ENCODE data around the gene XXYLT1. TPM values are rescaled to one million over a fixed set of nuclear protein-coding genes. Genes with fewer than 3 reads are reported as not detected.

The XXYLT1 gene
- total RNA-seq, 1 donor from 2014 or later, result 42.9 TPM

GRCh38 chr3:195059471-195060216 lies 211.3 kb downstream of the XXYLT1 start:
- Mint-ChIP-seq H3K27me3 (ENCODE audit: low read depth) (no peaks in the 10 kb centered on the region), H3K4me3 (no peak overlapping the region), H3K4me1 (peaks cover 9% of the 10 kb centered on the region), H3K9me3 (no peaks in the 10 kb centered on the region), H3K36me3 (peaks cover under 1% of the 10 kb centered on the region), H3K27ac (no peak overlapping the region)
- no peak for TF ChIP-seq CTCF (IDR thresholded peaks at IDR 0.05; ENCODE audit: unreplicated experiment)
- DNase-seq (ENCODE audit: low spot score in 2 of 2, unreplicated experiment in 2 of 2), result no peak

- no peak overlapping the region for H3K27ac Mint-ChIP-seq
- DNase-seq (ENCODE audit: low spot score in 2 of 2, unreplicated experiment in 2 of 2), result no peak
- H3K27me3 Mint-ChIP-seq (ENCODE audit: low read depth), result no peaks in the 10 kb centered on the region
- no peaks in the 10 kb centered on the region for H3K36me3 Mint-ChIP-seq
- no peak overlapping the region for H3K4me3 Mint-ChIP-seq
- peaks cover 9% of the 10 kb centered on the region for H3K4me1 Mint-ChIP-seq
- TF ChIP-seq CTCF (IDR thresholded peaks at IDR 0.05; ENCODE audit: unreplicated experiment), result no peak
- H3K9me3 Mint-ChIP-seq, result peaks cover 2% of the 10 kb centered on the region
Measured at GRCh38 chr3:195059006-195059350, 212.0 kb downstream of the XXYLT1 start.

GRCh38 chr3:195058336-195059005 lies 212.5 kb downstream of the XXYLT1 start:
- peaks cover 6% of the 10 kb centered on the region for H3K4me1 Mint-ChIP-seq
- H3K9me3 Mint-ChIP-seq, result peaks cover 4% of the 10 kb centered on the region
- no peak for TF ChIP-seq CTCF (IDR thresholded peaks at IDR 0.05; ENCODE audit: unreplicated experiment)
- H3K36me3 Mint-ChIP-seq, result no peaks in the 10 kb centered on the region
- no peak overlapping the region for H3K4me3 Mint-ChIP-seq
- H3K27me3 Mint-ChIP-seq (ENCODE audit: low read depth), result no peaks in the 10 kb centered on the region
- no peak overlapping the region for H3K27ac Mint-ChIP-seq
- no peak for DNase-seq (ENCODE audit: low spot score in 2 of 2, unreplicated experiment in 2 of 2)

GRCh38 chr3:195057716-195058115 lies 213.2 kb downstream of the XXYLT1 start:
- H3K9me3 Mint-ChIP-seq, result peaks cover 9% of the 10 kb centered on the region
- DNase-seq (ENCODE audit: low spot score in 2 of 2, unreplicated experiment in 2 of 2), result no peak

GRCh38 chr3:195056506-195056905 lies 214.5 kb downstream of the XXYLT1 start:
- TF ChIP-seq CTCF (IDR thresholded peaks at IDR 0.05; ENCODE audit: unreplicated experiment), result no peak
- DNase-seq (ENCODE audit: low spot score in 2 of 2, unreplicated experiment in 2 of 2), result no peak
- H3K4me1 Mint-ChIP-seq, result peaks cover 2% of the 10 kb centered on the region
- H3K36me3 Mint-ChIP-seq, result no peaks in the 10 kb centered on the region
- H3K27me3 Mint-ChIP-seq (ENCODE audit: low read depth), result peaks cover 1% of the 10 kb centered on the region
- H3K9me3 Mint-ChIP-seq, result peaks cover 9% of the 10 kb centered on the region
- no peak overlapping the region for H3K4me3 Mint-ChIP-seq
- no peak overlapping the region for H3K27ac Mint-ChIP-seq

More at GRCh38 chr3:195057716-195058115, 213.2 kb downstream of the XXYLT1 start:
- no peak for TF ChIP-seq CTCF (IDR thresholded peaks at IDR 0.05; ENCODE audit: unreplicated experiment)
- Mint-ChIP-seq H3K4me3 (no peak overlapping the region), H3K27ac (no peak overlapping the region), H3K27me3 (ENCODE audit: low read depth) (peaks cover 1% of the 10 kb centered on the region), H3K36me3 (no peaks in the 10 kb centered on the region), H3K4me1 (peaks cover 4% of the 10 kb centered on the region)
